KMS-11 (cell line): ENCODE results near the gene IL31.

Experiments used
- H2AFZ ChIP-seq: fragments of 200-600 bp; sonication (generic); 2 replicates; pipeline ENCODE4 v1.6.1; 2016; ENCODE audit warnings: antibody characterized with exemption, mixed run types, low read depth
- H3K27ac ChIP-seq: fragments of 200-600 bp; sonication (generic); 2 replicates; pipeline ENCODE4 v1.6.1; 2016; ENCODE audit warnings: mild to moderate bottlenecking, mixed run types
- H3K27me3 ChIP-seq: fragments of 200-600 bp; sonication (generic); 2 replicates; pipeline ENCODE4 v1.6.1; 2017; ENCODE audit warnings: mild to moderate bottlenecking, low read depth, mixed run types, moderate library complexity; ENCODE audit not compliant: insufficient read depth
- H3K36me3 ChIP-seq: fragments of 200-600 bp; sonication (generic); 2 replicates; pipeline ENCODE4 v1.6.1; 2017; ENCODE audit warnings: mild to moderate bottlenecking, mixed run types; ENCODE audit not compliant: insufficient read depth
- H3K4me1 ChIP-seq: fragments of 200-600 bp; sonication (generic); 2 replicates; pipeline ENCODE4 v1.6.1; 2016; ENCODE audit warnings: mild to moderate bottlenecking, low read depth, mixed run types; ENCODE audit not compliant: poor library complexity, severe bottlenecking
- H3K4me2 ChIP-seq: fragments of 200-600 bp; sonication (generic); 2 replicates; pipeline ENCODE4 v1.7.0; 2016; ENCODE audit warnings: mild to moderate bottlenecking, mixed run types
- H3K4me3 ChIP-seq: fragments of 200-600 bp; sonication (generic); IDR thresholded peaks from 2 replicates; pipeline ENCODE4 v1.6.1; 2017; ENCODE audit warnings: low read depth, low read length, mixed read lengths; ENCODE audit not compliant: insufficient read depth
- H3K79me2 ChIP-seq: fragments of 200-600 bp; sonication (generic); 2 replicates; pipeline ENCODE4 v1.6.1; 2016; ENCODE audit warnings: low read depth, mixed run types; ENCODE audit not compliant: insufficient read depth
- H3K9ac ChIP-seq: fragments of 200-600 bp; sonication (generic); 2 replicates; pipeline ENCODE4 v1.6.1; 2016; ENCODE audit warnings: mild to moderate bottlenecking, mixed run types
- H4K20me1 ChIP-seq: fragments of 200-600 bp; sonication (generic); 2 replicates; pipeline ENCODE4 v1.6.1; 2016; ENCODE audit warnings: mild to moderate bottlenecking, mixed run types; ENCODE audit not compliant: insufficient read depth
- TF ChIP-seq, protein P1 (sequence below): fragments of 200-600 bp; sonication (generic); conservative IDR thresholded peaks from 2 replicates; pipeline ENCODE4 v1.6.1; 2017; ENCODE audit warnings: low read depth, mild to moderate bottlenecking, antibody characterized with exemption, low read length, moderate library complexity, mixed read lengths

IL31 gene

DNA sequence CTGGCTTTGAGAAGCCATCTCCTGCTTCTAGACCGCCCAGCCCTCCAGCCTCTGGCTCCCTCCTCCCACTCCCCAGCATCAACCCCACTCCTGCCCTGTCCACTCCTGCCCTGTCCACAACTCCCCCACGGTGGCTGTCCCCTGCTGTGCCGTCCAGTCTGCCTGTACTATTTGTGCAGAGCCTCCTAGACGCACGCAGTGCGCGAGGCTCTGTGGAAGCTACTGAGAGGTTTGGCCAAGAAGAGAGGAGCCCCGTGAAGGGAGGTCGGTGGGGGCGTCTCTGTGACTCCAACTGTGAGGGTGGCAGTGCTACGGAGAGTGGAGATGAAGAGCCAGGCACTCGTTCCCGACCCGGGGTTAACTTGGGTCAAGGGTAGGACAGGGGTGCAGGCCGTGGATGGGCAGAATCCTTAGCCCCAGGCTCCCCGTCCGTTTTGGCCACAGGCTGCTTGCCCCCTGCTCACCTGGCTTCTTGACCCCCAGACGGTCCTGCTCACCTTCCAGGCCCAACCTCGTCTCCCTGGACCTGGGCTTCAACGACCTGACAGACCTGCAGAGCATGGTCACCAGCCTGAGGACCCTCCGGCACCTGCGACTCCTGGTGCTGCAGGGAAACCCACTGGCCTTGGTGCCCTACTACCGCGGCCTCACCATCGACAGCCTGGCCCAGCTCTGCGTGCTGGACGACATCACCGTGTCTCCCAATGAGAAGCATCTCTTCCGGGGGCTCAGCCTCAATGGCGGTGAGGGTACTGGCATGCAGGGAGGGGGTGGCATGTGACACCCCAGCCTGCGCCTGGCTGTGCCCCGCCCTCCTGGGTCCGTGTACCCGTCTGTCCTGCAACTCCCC lies 15.8 kb upstream of the IL31 start:
- Histone ChIP-seq H3K9ac (no peak overlapping the region), H3K36me3 (no peaks in the 10 kb centered on the region), H2AFZ (no peak overlapping the region), H3K4me3 (no peak overlapping the region), H3K4me2 (no peak overlapping the region), H3K27me3 (no peaks in the 10 kb centered on the region), H3K4me1 (no peaks in the 10 kb centered on the region), H3K27ac (no peak overlapping the region), H4K20me1 (no peaks in the 10 kb centered on the region), H3K79me2 (no peaks in the 10 kb centered on the region)
- TF ChIP-seq, protein P1, sequence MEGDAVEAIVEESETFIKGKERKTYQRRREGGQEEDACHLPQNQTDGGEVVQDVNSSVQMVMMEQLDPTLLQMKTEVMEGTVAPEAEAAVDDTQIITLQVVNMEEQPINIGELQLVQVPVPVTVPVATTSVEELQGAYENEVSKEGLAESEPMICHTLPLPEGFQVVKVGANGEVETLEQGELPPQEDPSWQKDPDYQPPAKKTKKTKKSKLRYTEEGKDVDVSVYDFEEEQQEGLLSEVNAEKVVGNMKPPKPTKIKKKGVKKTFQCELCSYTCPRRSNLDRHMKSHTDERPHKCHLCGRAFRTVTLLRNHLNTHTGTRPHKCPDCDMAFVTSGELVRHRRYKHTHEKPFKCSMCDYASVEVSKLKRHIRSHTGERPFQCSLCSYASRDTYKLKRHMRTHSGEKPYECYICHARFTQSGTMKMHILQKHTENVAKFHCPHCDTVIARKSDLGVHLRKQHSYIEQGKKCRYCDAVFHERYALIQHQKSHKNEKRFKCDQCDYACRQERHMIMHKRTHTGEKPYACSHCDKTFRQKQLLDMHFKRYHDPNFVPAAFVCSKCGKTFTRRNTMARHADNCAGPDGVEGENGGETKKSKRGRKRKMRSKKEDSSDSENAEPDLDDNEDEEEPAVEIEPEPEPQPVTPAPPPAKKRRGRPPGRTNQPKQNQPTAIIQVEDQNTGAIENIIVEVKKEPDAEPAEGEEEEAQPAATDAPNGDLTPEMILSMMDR = no peak

- H4K20me1 ChIP-seq = no peaks in the 10 kb centered on the region
- TF ChIP-seq, protein P1 = no peak
- H3K27ac ChIP-seq = no peak overlapping the region
- no peaks in the 10 kb centered on the region for H3K79me2 ChIP-seq
- H3K9ac ChIP-seq = no peak overlapping the region
- no peak overlapping the region for H2AFZ ChIP-seq
- H3K4me2 ChIP-seq = no peak overlapping the region
- no peaks in the 10 kb centered on the region for H3K4me1 ChIP-seq
- no peak overlapping the region for H3K4me3 ChIP-seq
- H3K27me3 ChIP-seq = no peaks in the 10 kb centered on the region
- H3K36me3 ChIP-seq = no peaks in the 10 kb centered on the region
Observed at GRCh38 chr12:122187466-122187865, 13.4 kb upstream of the IL31 start.

DNA sequence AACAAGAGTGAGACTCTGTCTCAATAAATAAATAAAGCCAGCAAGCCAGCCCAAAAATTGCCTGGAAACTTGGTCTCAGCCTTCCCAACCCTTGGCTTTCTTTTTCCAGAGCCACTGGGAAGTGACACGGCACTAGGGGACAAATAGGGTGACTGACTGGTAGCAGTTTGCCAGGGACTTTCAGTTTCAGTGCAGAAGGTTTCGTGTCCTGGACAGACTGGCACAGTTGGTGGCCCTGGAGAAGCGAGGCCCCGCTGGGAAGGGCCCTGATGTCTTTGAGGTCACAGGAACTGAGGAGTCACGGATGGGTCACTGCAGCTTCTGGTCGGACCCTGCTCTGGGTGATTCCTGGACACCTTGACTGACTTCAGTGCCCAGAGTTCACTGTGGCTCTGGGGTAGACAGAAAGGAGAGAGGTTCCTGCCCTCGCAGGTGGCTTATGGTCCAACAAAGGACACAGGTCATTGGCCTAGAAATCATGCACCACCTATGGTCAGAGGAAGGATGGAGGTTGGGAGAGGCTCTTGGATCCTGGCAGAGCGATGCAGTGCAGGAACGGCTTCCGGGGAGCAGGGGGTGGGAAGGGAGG lies 11.6 kb upstream of the IL31 start:
- H3K36me3 ChIP-seq = no peaks in the 10 kb centered on the region
- no peak overlapping the region for H3K9ac ChIP-seq
- no peak overlapping the region for H3K27ac ChIP-seq
- H4K20me1 ChIP-seq = no peaks in the 10 kb centered on the region
- TF ChIP-seq, protein P1 = no peak
- no peak overlapping the region for H2AFZ ChIP-seq
- H3K4me3 ChIP-seq = no peak overlapping the region
- H3K4me2 ChIP-seq = no peak overlapping the region
- no peaks in the 10 kb centered on the region for H3K27me3 ChIP-seq
- no peaks in the 10 kb centered on the region for H3K79me2 ChIP-seq
- no peaks in the 10 kb centered on the region for H3K4me1 ChIP-seq

- Histone ChIP-seq H4K20me1 (no peaks in the 10 kb centered on the region), H3K36me3 (no peaks in the 10 kb centered on the region), H3K4me1 (no peaks in the 10 kb centered on the region), H3K9ac (no peak overlapping the region), H3K4me3 (no peak overlapping the region), H3K27ac (no peak overlapping the region), H2AFZ (no peak overlapping the region), H3K4me2 (no peak overlapping the region), H3K79me2 (no peaks in the 10 kb centered on the region), H3K27me3 (no peaks in the 10 kb centered on the region)
- TF ChIP-seq, protein P1 = no peak
Observed at GRCh38 chr12:122185079-122185478, 11.1 kb upstream of the IL31 start.
